B cell (primary cell): Measurements from ENCODE around the gene EFNA5. TPM values are rescaled to one million over a fixed set of nuclear protein-coding genes. Genes with fewer than 3 reads are reported as not detected.

Source experiments
- ATAC-seq: fragments of 200-7000 bp; cut with Tn5 transposase; one replicate; pipeline ENCODE4 v1.10.0; 2021; ENCODE audit warnings: low read depth, mild to moderate bottlenecking, moderate number of reproducible peaks, moderate library complexity
- CTCF ChIA-PET: fragments of 350-600 bp; sonication (Branson Sonifier 250); formaldehyde crosslinking; loops from one replicate; lab custom pipeline; 2021; ENCODE audit warnings: antibody characterized with exemption, inconsistent platforms; lab: Charles Lee
- POLR2A ChIA-PET: fragments of 350-600 bp; sonication (Branson Sonifier 250); formaldehyde crosslinking; loops from one replicate; lab custom pipeline; 2021; ENCODE audit warnings: antibody characterized with exemption; lab: Charles Lee
- DNase-seq: peaks from one replicate; pipeline ENCODE4 v3.0.0; 2013
- H2AFZ ChIP-seq: 2 replicates; pipeline ENCODE4 v1.6.1; 2012; ENCODE audit warnings: mild to moderate bottlenecking, low read depth, low read length; ENCODE audit not compliant: insufficient read depth, poor library complexity, severe bottlenecking
- H3K27ac ChIP-seq, 2 donors: 1 replicate in 1 of 2; 2 replicates in 1 of 2; pipeline ENCODE4 v1.5.1; 2012 to 2013; ENCODE audit warnings: low read length in 2 of 2, mild to moderate bottlenecking in 2 of 2, moderate library complexity in 1 of 2
- H3K27me3 ChIP-seq, 4 experiments: fragments of 200-600 bp in 1 of 4; sonication (generic) in 1 of 4; replicated peaks in 1 of 4; 1 replicate in 2 of 4; 2 replicates in 2 of 4; pipeline versions ENCODE4 v1.6.1 to v1.7.0; 2013 to 2016; ENCODE audit warnings: low read length in 3 of 4, mild to moderate bottlenecking in 2 of 4, mixed read lengths in 1 of 4, moderate library complexity in 1 of 4; ENCODE audit not compliant: insufficient read depth in 4 of 4, control insufficient read depth in 3 of 4; ENCODE audit errors: control extremely low read depth in 1 of 4
- H3K36me3 ChIP-seq, 2 experiments: replicated peaks in 1 of 2; 1 replicate in 1 of 2; 2 replicates in 1 of 2; pipeline versions ENCODE4 v1.6.1 to v1.7.1; 2013; ENCODE audit warnings: low read length in 1 of 2; ENCODE audit not compliant: insufficient read depth in 2 of 2, control insufficient read depth in 1 of 2; ENCODE audit errors: control extremely low read depth in 1 of 2, extremely low read depth in 1 of 2
- H3K4me1 ChIP-seq, 2 donors: fragments of 200-600 bp in 1 of 2; sonication (generic) in 1 of 2; 1 replicate in 1 of 2; 2 replicates in 1 of 2; pipeline versions ENCODE4 v1.5.1 to v1.6.1; 2013 to 2017; ENCODE audit warnings: low read length in 2 of 2; ENCODE audit not compliant: control insufficient read depth in 2 of 2, insufficient read depth in 2 of 2
- H3K4me2 ChIP-seq: replicated peaks from 2 replicates; pipeline ENCODE3; 2012; ENCODE audit warnings: mild to moderate bottlenecking, low read depth, low read length; ENCODE audit not compliant: poor library complexity, severe bottlenecking
- H3K4me3 ChIP-seq, 5 experiments: fragments of 200-600 bp in 1 of 5; sonication (generic) in 1 of 5; 1 replicate in 3 of 5; 2 replicates in 2 of 5; pipeline versions ENCODE4 v1.5.1 to v1.7.0; 2011 to 2016; ENCODE audit warnings: low read length in 4 of 5, mild to moderate bottlenecking in 4 of 5, low read depth in 2 of 5, control low read depth in 1 of 5, moderate library complexity in 1 of 5; ENCODE audit not compliant: insufficient read depth in 1 of 5; ENCODE audit errors: control extremely low read depth in 1 of 5, extremely low read depth in 1 of 5
- H3K79me2 ChIP-seq: fragments of 200-600 bp; sonication (generic); one replicate; pipeline ENCODE4 v1.6.0; 2016; ENCODE audit warnings: low read length; ENCODE audit not compliant: control insufficient read depth, insufficient read depth
- H3K9ac ChIP-seq: fragments of 200-600 bp; sonication (generic); 2 replicates; pipeline ENCODE4 v1.6.1; 2017; ENCODE audit warnings: mild to moderate bottlenecking, low read length, moderate library complexity
- H3K9me3 ChIP-seq, 3 donors: one replicate each; pipeline versions ENCODE4 v1.6.1 to v1.7.1; 2013; ENCODE audit warnings: low read length in 2 of 3; ENCODE audit not compliant: control insufficient read depth in 2 of 3, insufficient read depth in 1 of 3; ENCODE audit errors: control extremely low read depth in 1 of 3
- H4K20me1 ChIP-seq: 2 replicates; pipeline ENCODE4 v1.6.0; 2012; ENCODE audit warnings: mild to moderate bottlenecking, low read length; ENCODE audit not compliant: insufficient read depth, control insufficient read depth, poor library complexity, severe bottlenecking
- H3K27ac Mint-ChIP-seq: one replicate; pipeline ENCODE4 v1.8.0; 2021; ENCODE audit warnings: mixed read lengths
- H3K27me3 Mint-ChIP-seq: one replicate; pipeline ENCODE4 v1.8.0; 2021; ENCODE audit warnings: mixed read lengths
- H3K4me1 Mint-ChIP-seq: one replicate; pipeline ENCODE4 v1.8.0; 2021; ENCODE audit warnings: mixed read lengths
- H3K4me3 Mint-ChIP-seq: one replicate; pipeline ENCODE4 v1.8.0; 2021; ENCODE audit warnings: mixed read lengths
- H3K9me3 Mint-ChIP-seq: one replicate; pipeline ENCODE4 v1.8.0; 2022; ENCODE audit warnings: mixed read lengths; ENCODE audit not compliant: insufficient read depth
- CTCF ChIP-seq: fragments of 200-600 bp; IDR thresholded peaks from one replicate; pipeline ENCODE4 v1.8.0; 2022; ENCODE audit warnings: antibody characterized with exemption, mild to moderate bottlenecking
- EZH2 ChIP-seq: IDR thresholded peaks from 2 replicates; pipeline ENCODE4 v1.6.1; 2012; ENCODE audit warnings: borderline replicate concordance, low read depth, mild to moderate bottlenecking, moderate library complexity, low read length; ENCODE audit not compliant: insufficient read depth, poor library complexity, severe bottlenecking
- WGBS: methylation state at CpG from one replicate; pipeline ENCODE4 v1.1.5; 2013; ENCODE audit warnings: missing lambda C conversion rate; ENCODE audit not compliant: insufficient coverage; 5-methylcytosine and 5-hydroxymethylcytosine counted together
- intact Hi-C: fragments of 100-400 bp; cut with micrococcal nuclease; formaldehyde crosslinking; loops from one replicate; pipeline ENCODE4 v1.10.0; 2022
- polyA plus RNA-seq: library from polyadenylated mRNA; depleted of rRNA; stranded (reverse); fragments of >200 nt; gene quantifications from 2 replicates; pipeline ENCODE4 v1.2.3, GENCODE V29; 2012
- total RNA-seq, 2 donors: library from RNA; stranded (reverse); fragments of 120-200 nt in 1 of 2; gene quantifications; 1 replicate in 1 of 2; 2 replicates in 1 of 2; pipeline versions ENCODE4 v1.2.3 to v1.2.4, GENCODE V29; 2013 to 2022

EFNA5 gene
- total and polyA plus RNA-seq, 2 donors (not counting 1 experiment from before 2014, with no cell fraction given): not detected

- H2AFZ ChIP-seq: no peak overlapping the region
- no peaks in the 10 kb centered on the region for H3K36me3 ChIP-seq
- no peaks in the 10 kb centered on the region for H3K27me3 Mint-ChIP-seq
- no peaks in the 10 kb centered on the region for H3K27me3 ChIP-seq
- TF ChIP-seq EZH2: no peak
- TF ChIP-seq CTCF: no peak
- H3K9me3 ChIP-seq: peaks cover 0 to 17% (median 0%) of the 10 kb centered on the region in 3 donors
- H4K20me1 ChIP-seq: no peaks in the 10 kb centered on the region
- ChIA-PET POLR2A (no interaction called here), CTCF (no interaction called here)
- intact Hi-C loops: no loop called here
- H3K9me3 Mint-ChIP-seq: peaks cover 16% of the 10 kb centered on the region
- no peak overlapping the region for H3K4me2 ChIP-seq
- no peaks in the 10 kb centered on the region for H3K79me2 ChIP-seq
- ATAC-seq (no peak), DNase-seq (no peak)
- H3K4me1 ChIP-seq: no peaks in the 10 kb centered on the region
- H3K27ac Mint-ChIP-seq: no peak overlapping the region
- no peak overlapping the region for H3K4me3 Mint-ChIP-seq
- H3K9ac ChIP-seq: no peak overlapping the region
- H3K4me3 ChIP-seq: no peak overlapping the region
- WGBS: no CpG with 5 or more reads among the region's 1 CpG
- H3K4me1 Mint-ChIP-seq: no peaks in the 10 kb centered on the region
- H3K27ac ChIP-seq: no peak overlapping the region
These were observed 47.1 kb upstream of the EFNA5 start for GRCh38 chr5:107717816-107718215.

- no peaks in the 10 kb centered on the region for H3K79me2 ChIP-seq
- ChIA-PET POLR2A (no interaction called here), CTCF (no interaction called here)
- no peak for ATAC-seq
- peaks cover 0 to 4% (median under 1%) of the 10 kb centered on the region in 3 donors for H3K9me3 ChIP-seq
- Mint-ChIP-seq H3K4me3 (no peak overlapping the region), H3K27ac (no peak overlapping the region), H3K9me3 (peaks cover 2% of the 10 kb centered on the region), H3K27me3 (no peaks in the 10 kb centered on the region), H3K4me1 (no peaks in the 10 kb centered on the region)
- no peak for TF ChIP-seq EZH2
- TF ChIP-seq CTCF: no peak
- no peak overlapping the region for H3K27ac ChIP-seq
- no peaks in the 10 kb centered on the region for H3K36me3 ChIP-seq
- intact Hi-C loops: no loop called here
- no peak overlapping the region for H3K4me3 ChIP-seq
- WGBS: no CpG with 5 or more reads among the region's 5 CpGs
- no peaks in the 10 kb centered on the region for H3K4me1 ChIP-seq
- DNase-seq: no peak
- H3K27me3 ChIP-seq: no peaks in the 10 kb centered on the region
- H3K9ac ChIP-seq: no peak overlapping the region
- no peak overlapping the region for H2AFZ ChIP-seq
- no peak overlapping the region for H3K4me2 ChIP-seq
- no peaks in the 10 kb centered on the region for H4K20me1 ChIP-seq
These were observed 42.5 kb upstream of the EFNA5 start for GRCh38 chr5:107713228-107713627.
